BJ (cell line): ENCODE results near the gene CLPSL2. TPM values are rescaled to one million over a fixed set of nuclear protein-coding genes. Genes with fewer than 3 reads are reported as not detected.

Experiments used
- CTCF ChIA-PET: fragments of 350-600 bp; formaldehyde crosslinking; extraction: SDS; loops from one replicate; lab custom pipeline; 2021; ENCODE audit warnings: antibody characterized with exemption, inconsistent platforms; lab: Yijun Ruan, JAX
- POLR2A ChIA-PET: fragments of 300-600 bp; sonication (Branson Sonifier 250); formaldehyde crosslinking; extraction: SDS; loops from one replicate; lab custom pipeline; 2021; ENCODE audit warnings: antibody characterized with exemption; lab: Charles Lee
- DNase-seq: peaks from one replicate; pipeline ENCODE4 v3.0.0-alpha.2; 2011; ENCODE audit warnings: low read depth
- H3K27me3 ChIP-seq: 2 replicates; pipeline ENCODE4 v1.6.0; 2011; ENCODE audit warnings: low read length; ENCODE audit not compliant: control insufficient read depth, insufficient read depth
- H3K36me3 ChIP-seq: 2 replicates; pipeline ENCODE4 v1.5.1; 2011; ENCODE audit warnings: low read length; ENCODE audit not compliant: control insufficient read depth, insufficient read depth
- H3K4me3 ChIP-seq: 2 replicates; pipeline ENCODE4 v1.5.1; 2011; ENCODE audit warnings: low read depth, mild to moderate bottlenecking, control low read depth, low read length
- CTCF ChIP-seq: IDR thresholded peaks from 2 replicates; pipeline ENCODE4 v1.5.1; 2011; ENCODE audit warnings: low read depth, mild to moderate bottlenecking, control low read depth, inconsistent platforms, low read length, moderate library complexity; ENCODE audit not compliant: insufficient read depth
- polyA plus RNA-seq: library from polyadenylated mRNA; depleted of rRNA; stranded (reverse); fragments of >200 nt; gene quantifications from 2 replicates; pipeline ENCODE4 v1.2.3, GENCODE V29; 2011

The CLPSL2 gene
- polyA plus RNA-seq, 1 experiment, result not detected

- ChIA-PET CTCF (interaction anchor here (0.6 to 8.4 kb wide), 8 partner anchors 8 to 356 kb away, joined by 3 to 162 read pairs (median 4); no protein-coding TSS in a partner anchor), POLR2A (no interaction called here)
- no peak for TF ChIP-seq CTCF
- DNase-seq, result no peak
- Histone ChIP-seq H3K27me3 (0 out of 2 replicates have a peak, but pooled peaks cover 2% of the 10 kb centered on the region), H3K4me3 (no peak overlapping the region), H3K36me3 (no peaks in the 10 kb centered on the region)
Observed at GRCh38 chr6:35739645-35740524, 36.5 kb upstream of the CLPSL2 start.

DNA sequence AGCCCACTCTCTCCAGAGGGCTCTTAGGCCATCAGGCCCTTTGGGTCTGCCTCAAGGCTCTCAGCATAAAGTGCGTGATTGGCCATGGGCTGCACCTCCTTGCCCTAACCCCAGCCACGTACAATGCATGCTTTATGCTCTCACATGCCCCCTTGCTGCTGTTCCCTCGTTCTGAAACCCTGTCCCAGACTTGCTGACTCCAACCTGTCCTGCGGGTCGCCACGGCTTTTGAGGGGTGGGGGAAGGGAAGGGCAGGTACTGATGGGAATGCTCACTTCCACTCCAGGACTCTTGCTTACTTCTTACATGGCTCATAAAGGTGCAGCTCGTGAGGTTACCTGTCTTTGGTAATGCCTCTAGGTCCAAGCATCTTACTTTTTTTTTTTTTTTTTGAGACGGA lies 33.6 kb upstream of the CLPSL2 start:
- H3K36me3 ChIP-seq, result no peaks in the 10 kb centered on the region
- no peak for DNase-seq
- TF ChIP-seq CTCF, result no peak
- no peak overlapping the region for H3K4me3 ChIP-seq
- POLR2A ChIA-PET, result no interaction called here
- H3K27me3 ChIP-seq, result 0 out of 2 replicates have a peak, but pooled peaks cover 2% of the 10 kb centered on the region
- CTCF ChIA-PET, result interaction anchor here (0.7 to 1.2 kb wide), 3 partner anchors 12 to 449 kb away, joined by 3 read pairs; no protein-coding TSS in a partner anchor

GRCh38 chr6:35745509-35745908 lies 30.9 kb upstream of the CLPSL2 start:
- POLR2A ChIA-PET, result no interaction called here

GRCh38 chr6:35746516-35746915 lies 29.9 kb upstream of the CLPSL2 start:
- Histone ChIP-seq H3K36me3 (no peaks in the 10 kb centered on the region), H3K27me3 (0 out of 2 replicates have a peak, but pooled peaks cover 2% of the 10 kb centered on the region), H3K4me3 (no peak overlapping the region)
- ChIA-PET CTCF (interaction anchor here (1.3 kb wide), 1 partner anchor 10 kb away, joined by 4 read pairs; the partner anchor contains the start of gene ARMC12), POLR2A (no interaction called here)
- no peak for DNase-seq
- no peak for TF ChIP-seq CTCF

More at GRCh38 chr6:35745509-35745908, 30.9 kb upstream of the CLPSL2 start:
- CTCF ChIA-PET, result no interaction called here
- no peak for TF ChIP-seq CTCF
- H3K4me3 ChIP-seq, result no peak overlapping the region
- H3K27me3 ChIP-seq, result 0 out of 2 replicates have a peak, but pooled peaks cover 2% of the 10 kb centered on the region
- H3K36me3 ChIP-seq, result no peaks in the 10 kb centered on the region
- no peak for DNase-seq

DNA sequence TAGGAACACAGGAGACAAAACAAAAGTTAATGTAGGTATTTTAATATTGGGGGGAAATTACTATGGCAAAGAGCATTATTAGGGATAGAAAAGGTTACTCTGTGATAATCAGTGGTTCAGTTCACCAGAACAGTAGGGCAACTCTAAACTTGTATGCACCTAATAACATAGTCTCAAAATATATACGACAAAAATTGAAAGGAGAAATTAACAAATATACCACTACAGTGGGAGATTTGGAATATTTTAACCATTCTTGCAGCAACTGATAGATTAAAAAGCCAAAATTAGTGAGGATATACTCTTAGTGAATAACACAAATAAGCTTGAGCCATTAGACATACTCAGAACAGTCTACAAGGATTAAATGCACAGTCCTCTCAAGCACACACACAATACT lies 28.5 kb upstream of the CLPSL2 start:
- H3K27me3 ChIP-seq, result no peaks in the 10 kb centered on the region; the same call in 1 of the 2 replicates
- no peak for TF ChIP-seq CTCF
- no peak for DNase-seq
- H3K4me3 ChIP-seq, result no peak overlapping the region
- POLR2A ChIA-PET, result no interaction called here
- no peaks in the 10 kb centered on the region for H3K36me3 ChIP-seq
- CTCF ChIA-PET, result no interaction called here
